T-helper 2 cell treated with Interferon-gamma antibody and Interleukin-4, amounts not matched to agents 5 μg/mL and 100 μg/mL, for 36 hours (primary cell): ENCODE measurements around the gene ANO8.

Experiments used
- DNase-seq: peaks from one replicate; pipeline ENCODE4 v3.0.0; 2021; ENCODE audit warnings: low spot score
- H3K27ac Mint-ChIP-seq: one replicate; pipeline ENCODE4 v1.8.0; 2021; ENCODE audit warnings: mild to moderate bottlenecking, mixed read lengths
- H3K27me3 Mint-ChIP-seq: one replicate; pipeline ENCODE4 v1.8.0; 2021; ENCODE audit warnings: low read depth, mixed read lengths
- H3K36me3 Mint-ChIP-seq: one replicate; pipeline ENCODE4 v1.8.0; 2021; ENCODE audit warnings: low read depth, mixed read lengths
- H3K4me1 Mint-ChIP-seq: one replicate; pipeline ENCODE4 v1.8.0; 2021; ENCODE audit warnings: low read depth, mixed read lengths
- H3K4me3 Mint-ChIP-seq: one replicate; pipeline ENCODE4 v1.8.0; 2022; ENCODE audit warnings: mild to moderate bottlenecking, moderate library complexity, mixed read lengths
- H3K9me3 Mint-ChIP-seq: one replicate; pipeline ENCODE4 v1.8.0; 2021; ENCODE audit warnings: mixed read lengths

ANO8 gene

DNA sequence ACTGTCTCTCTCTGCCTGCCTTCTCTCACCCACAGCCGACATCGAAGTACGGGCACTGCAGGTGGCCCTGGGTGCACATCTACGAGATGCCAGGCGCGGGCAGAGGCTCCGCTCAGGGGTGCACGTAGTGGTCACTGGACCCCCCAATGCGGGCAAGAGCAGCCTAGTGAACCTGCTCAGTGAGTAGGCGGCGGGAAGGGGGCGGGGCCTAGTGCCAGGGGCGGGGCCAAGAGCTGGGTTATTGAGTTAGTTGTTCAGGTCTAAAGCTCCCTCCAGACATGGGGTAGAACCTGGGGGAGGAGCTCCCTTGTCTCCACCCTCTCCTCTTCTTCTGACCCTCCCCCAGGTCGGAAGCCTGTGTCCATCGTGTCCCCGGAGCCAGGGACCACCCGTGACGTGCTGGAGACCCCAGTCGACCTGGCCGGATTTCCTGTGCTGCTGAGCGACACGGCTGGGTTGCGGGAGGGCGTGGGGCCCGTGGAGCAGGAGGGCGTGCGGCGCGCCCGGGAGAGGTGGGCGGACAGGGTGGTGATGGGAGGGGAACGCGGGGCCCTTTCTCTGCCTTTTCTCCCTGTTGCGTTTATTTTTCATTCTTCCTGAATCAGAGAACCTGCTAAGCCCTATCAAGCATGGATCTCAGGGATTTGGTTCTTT, 4.6 kb upstream of the ANO8 start:
- Mint-ChIP-seq H3K4me3 (peak overlapping the region; percentile 62), H3K4me1 (peaks cover 13% of the 10 kb centered on the region), H3K27ac (no peak overlapping the region), H3K36me3 (peaks cover 6% of the 10 kb centered on the region), H3K9me3 (no peaks in the 10 kb centered on the region), H3K27me3 (no peaks in the 10 kb centered on the region)
- no peak for DNase-seq

DNA sequence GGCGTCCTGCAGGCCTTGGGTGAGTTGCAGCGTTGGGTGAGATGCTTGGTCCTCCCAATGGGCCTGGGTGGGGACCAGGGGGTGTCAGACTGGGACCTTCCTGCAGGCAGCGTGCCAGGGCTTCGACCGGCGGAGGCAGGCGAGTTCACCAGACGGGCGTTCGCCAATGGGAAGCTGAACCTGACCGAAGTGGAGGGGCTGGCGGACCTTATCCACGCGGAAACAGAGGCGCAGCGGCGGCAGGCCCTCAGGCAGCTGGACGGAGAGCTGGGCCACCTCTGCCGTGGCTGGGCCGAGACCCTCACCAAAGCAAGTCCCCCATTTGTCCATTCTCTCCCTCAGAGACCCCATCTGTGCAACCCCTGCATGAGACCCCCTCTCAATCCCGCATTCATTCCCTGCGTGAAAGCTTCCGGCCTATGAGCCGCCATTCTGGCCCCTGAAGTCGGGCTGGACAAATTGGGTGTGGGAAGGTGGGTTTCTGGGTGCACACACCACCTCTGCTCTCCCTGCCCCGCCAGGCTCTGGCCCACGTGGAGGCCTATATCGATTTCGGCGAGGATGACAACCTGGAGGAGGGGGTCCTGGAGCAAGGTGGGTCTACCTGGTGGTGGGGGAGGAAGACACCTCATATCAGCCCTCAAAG, 3.9 kb upstream of the ANO8 start:
- no peak for DNase-seq
- Mint-ChIP-seq H3K4me1 (peaks cover 17% of the 10 kb centered on the region), H3K27ac (peak overlapping the region; percentile 86), H3K36me3 (peaks cover 9% of the 10 kb centered on the region), H3K9me3 (no peaks in the 10 kb centered on the region), H3K27me3 (no peaks in the 10 kb centered on the region), H3K4me3 (peak overlapping the region; percentile 83)

DNA sequence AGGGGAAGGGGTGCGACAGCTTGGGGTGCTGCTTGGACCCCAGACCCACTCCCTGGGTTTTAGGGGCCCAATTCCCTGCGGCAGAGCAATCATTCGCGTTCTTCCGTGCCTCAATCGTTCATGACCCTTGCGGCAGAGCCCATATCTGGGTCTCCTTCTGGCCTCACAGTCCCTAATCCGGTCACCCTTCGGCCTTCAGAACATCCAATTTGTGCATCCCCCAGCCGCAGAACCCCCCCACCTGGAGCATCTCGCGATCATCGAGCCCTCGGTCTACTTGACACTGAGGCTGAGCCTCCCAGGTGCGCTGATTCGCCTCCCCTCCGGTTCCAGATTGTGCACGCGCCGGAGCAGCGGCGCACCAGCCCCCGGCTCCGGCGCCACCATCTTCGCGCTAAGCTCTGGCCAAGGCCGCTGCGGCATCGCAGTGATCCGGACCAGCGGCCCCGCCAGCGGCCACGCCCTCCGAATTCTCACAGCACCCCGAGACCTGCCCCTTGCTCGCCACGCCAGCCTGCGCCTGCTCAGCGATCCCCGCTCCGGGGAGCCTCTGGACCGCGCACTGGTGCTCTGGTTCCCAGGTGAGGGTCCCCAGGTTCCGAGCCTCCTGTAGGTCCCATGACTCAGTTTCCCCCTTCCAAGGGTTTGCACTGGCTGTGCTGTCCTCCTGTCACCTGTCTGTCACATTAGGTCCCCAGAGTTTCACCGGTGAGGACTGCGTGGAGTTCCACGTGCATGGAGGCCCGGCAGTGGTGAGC, 3.2 kb upstream of the ANO8 start:
- H3K36me3 Mint-ChIP-seq, result peaks cover 9% of the 10 kb centered on the region
- H3K4me3 Mint-ChIP-seq, result peak overlapping the region; percentile 83
- H3K27me3 Mint-ChIP-seq, result no peaks in the 10 kb centered on the region
- no peaks in the 10 kb centered on the region for H3K9me3 Mint-ChIP-seq
- H3K27ac Mint-ChIP-seq, result peak overlapping the region; percentile 90
- DNase-seq, result peak; percentile 49
- H3K4me1 Mint-ChIP-seq, result peaks cover 21% of the 10 kb centered on the region

DNA sequence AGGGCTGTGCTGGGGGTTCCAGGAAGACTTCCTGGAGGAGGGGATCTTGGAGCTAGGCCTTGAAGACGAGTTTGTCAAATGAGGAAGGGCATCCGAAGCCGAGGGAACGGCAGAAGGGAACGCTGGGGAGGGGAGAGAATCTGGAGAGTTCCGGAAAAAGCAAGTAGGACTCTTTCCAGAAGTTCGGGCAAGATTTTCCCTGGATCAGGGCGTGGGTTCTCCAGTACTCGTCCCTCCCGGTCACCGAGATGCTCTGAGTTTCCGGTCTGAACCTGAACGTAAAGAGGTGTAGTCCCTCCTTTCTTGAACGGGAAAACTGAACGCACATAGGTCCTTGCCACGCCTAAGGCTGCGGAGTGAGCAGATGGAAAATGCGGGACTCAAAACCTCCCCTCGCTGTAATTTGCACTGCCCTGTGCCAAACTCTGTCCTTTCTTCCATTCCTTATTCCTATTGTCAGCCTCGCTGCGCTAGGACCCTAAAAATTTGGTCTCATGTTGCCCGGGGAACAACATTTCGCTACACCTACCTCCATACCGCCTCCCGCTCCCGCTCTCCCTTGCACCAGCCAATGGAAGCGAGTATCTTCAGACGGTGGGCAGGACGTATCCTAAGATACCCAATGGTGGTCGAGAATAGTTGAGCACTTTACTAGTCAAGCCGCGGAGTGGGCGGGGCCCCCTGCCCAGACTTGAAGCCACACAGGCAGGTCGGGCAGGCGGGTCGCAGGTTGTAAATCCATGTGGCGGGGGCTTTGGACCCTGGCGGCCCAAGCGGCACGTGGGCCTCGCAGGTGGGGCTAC, 2.4 kb upstream of the ANO8 start, which contains the start of gene GTPBP3:
Gene GTPBP3, plus strand, starts transcription at position 682 of the 803 bp plus-strand sequence. Its CDS starts 59 bp downstream, at position 741.
- Mint-ChIP-seq H3K4me1 (peaks cover 25% of the 10 kb centered on the region), H3K27me3 (no peaks in the 10 kb centered on the region), H3K9me3 (no peaks in the 10 kb centered on the region), H3K4me3 (peak within 1 kb of the TSS; percentile 83), H3K27ac (peak within 1 kb of the TSS; percentile 90), H3K36me3 (peaks cover 12% of the 10 kb centered on the region)
- DNase-seq, result peak; percentile 97

DNA sequence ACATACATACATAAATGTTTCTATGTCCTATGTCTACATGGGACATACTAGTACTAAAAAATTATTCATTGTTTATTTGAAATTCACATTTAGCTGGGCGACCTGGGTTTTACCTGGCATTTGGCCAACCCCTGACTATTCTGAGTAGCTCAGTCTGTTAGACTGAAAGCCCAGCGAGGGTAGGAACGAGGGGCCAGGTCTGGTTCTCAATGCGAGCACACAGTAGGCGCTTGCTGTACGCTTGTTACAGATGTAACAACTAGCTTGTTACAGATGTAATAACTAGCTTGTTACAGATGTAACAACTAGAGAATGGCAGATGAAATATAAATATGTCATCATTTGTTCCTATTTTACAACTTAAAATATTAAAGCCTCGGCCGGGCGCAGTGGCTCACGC, 920 bp upstream of the ANO8 start:
- peaks cover 25% of the 10 kb centered on the region for H3K4me1 Mint-ChIP-seq
- peaks cover 11% of the 10 kb centered on the region for H3K36me3 Mint-ChIP-seq
- no peaks in the 10 kb centered on the region for H3K9me3 Mint-ChIP-seq
- H3K4me3 Mint-ChIP-seq, result peak overlapping the region; percentile 83
- H3K27ac Mint-ChIP-seq, result no peak overlapping the region
- no peak for DNase-seq
- peaks cover 4% of the 10 kb centered on the region for H3K27me3 Mint-ChIP-seq

DNA sequence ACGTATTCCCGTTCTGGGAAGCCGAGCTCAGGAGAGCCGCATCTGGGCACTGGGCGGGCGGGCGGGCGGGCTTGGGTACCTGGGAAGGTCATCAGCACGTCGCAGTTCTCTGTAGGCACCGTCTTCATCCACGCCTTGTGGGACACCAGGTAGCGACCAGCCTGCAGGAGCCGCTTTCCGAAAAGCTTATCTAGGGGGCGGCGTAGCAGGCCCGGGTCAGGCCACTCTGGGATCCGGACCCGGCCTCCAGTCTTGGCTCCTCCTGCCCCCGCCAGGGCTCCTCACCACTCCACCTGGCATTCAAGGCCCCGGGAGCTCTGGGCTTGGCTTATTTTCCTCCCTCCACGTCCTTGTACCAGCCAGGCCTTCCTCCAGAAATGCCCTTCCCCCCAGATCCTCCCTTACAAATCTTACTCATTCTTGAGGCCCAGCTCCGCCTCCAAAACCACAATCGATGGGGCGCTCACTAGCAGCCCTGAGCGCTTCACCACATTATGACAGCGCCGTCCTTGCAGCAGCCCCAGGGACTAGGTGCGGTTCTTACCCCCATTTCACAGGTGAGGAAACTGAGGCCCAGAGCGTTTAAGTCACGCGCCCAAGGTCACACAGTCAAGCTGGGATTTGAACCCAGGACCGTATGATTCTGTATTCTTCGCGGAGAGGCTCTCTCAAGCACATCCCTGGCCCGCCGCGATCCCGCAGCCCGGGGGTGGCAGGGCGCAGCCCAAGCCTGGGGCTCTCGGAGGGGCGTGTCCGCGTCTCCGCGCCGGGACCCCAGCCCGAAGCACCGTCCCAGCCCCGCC, 843 bp downstream of the ANO8 start:
- DNase-seq, result peak; percentile 78
- H3K36me3 Mint-ChIP-seq, result peaks cover 17% of the 10 kb centered on the region

DNA sequence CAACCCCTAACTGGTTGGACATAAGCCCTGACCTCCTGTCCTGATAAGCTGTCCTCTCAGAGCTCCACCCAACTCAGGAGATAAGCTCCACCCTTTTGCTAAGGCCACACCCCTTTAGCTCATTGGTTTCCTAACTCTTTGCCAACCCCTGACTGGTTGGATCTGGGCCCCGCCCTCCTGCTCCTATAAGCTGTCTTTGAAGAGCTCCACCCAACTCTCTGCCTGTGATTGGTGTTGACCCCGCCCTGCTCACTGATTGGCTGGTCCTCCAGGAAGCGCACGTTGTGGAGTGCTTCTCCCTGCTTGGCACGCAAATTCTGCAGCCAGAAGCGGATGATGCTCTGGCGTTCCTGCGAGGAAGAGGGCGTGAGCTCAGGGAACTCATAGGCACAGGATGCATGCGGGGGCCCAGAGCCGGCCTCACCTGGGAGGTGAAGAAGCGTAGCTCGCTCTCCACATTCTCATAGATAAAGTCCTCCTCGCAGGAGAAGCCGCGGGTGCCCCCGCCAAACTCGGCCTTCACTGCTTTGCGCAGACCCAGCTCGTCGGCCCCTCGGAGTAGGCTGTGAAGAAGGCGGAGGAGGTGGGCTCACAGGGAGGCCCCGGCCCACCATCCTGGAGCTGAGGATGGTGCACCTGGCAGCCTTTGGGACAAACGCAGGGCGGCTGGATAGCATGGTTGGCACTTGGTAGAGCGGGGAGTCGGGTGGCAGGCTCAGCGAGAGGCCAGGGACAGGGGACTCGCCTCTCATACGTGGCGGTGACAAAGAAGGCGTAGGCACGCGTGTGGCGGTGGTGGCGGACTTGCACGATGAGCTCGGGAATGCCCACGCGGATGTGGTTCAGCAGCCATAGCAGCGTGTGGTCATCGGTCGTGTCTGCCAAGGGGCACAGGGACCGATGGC, 1.7 kb downstream of the ANO8 start:
- peak; percentile 49 for DNase-seq
- H3K9me3 Mint-ChIP-seq, result no peaks in the 10 kb centered on the region

More for the DNA sequence above, 843 bp downstream of the ANO8 start:
- Mint-ChIP-seq H3K27me3 (peaks cover 11% of the 10 kb centered on the region), H3K9me3 (no peaks in the 10 kb centered on the region), H3K4me1 (peaks cover 25% of the 10 kb centered on the region), H3K4me3 (peak overlapping the region; percentile 84), H3K27ac (peak overlapping the region; percentile 89)

DNA sequence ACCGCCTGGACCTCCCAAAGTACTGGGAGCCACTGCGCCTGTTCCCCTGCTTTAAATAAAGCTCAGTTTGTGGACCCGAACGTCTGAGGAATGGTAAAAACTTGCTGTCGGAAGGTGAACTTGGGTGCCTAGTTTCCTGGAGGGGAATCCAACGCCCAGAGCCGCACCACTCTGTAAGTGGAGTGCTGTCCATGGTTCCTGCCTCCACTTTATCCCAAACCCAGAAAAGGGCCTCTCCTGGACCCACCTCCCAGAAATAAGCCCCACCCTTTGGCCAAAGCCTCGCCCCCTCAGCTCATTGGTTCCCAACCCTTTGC, 2.3 kb downstream of the ANO8 start:
- Mint-ChIP-seq H3K27me3 (peaks cover 11% of the 10 kb centered on the region), H3K4me3 (no peak overlapping the region), H3K27ac (no peak overlapping the region), H3K36me3 (peaks cover 17% of the 10 kb centered on the region), H3K4me1 (peaks cover 20% of the 10 kb centered on the region), H3K9me3 (no peaks in the 10 kb centered on the region)
- no peak for DNase-seq

More for the DNA sequence above, 1.7 kb downstream of the ANO8 start:
- Mint-ChIP-seq H3K4me3 (peak overlapping the region; percentile 49), H3K4me1 (peaks cover 20% of the 10 kb centered on the region), H3K27ac (peak overlapping the region; percentile 52), H3K27me3 (peaks cover 11% of the 10 kb centered on the region), H3K36me3 (peaks cover 17% of the 10 kb centered on the region)

DNA sequence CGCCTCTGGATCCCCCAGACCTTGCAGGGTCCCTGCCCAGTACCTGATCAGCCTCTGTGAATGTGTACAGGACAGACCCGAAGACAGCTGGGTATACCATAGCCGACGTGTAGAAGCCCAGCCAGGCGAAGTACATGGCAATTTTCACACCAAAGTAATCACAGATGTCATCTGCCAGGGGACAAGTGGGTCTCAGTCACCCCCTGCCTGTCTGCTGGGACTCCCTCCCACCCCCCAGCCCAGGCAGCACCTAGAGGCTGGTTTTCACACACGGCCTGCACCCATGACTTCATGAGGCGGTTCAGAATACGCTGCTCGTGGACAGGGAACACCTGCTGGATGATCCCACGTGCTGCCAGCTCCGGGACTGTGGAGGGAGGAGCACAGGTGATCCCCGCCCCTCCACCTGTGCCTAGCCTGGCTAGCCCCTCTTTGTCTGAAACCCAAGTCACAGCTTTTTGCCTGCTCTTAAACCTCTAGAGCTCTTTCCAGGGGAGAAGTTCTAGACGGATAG, 3.6 kb downstream of the ANO8 start:
- Mint-ChIP-seq H3K27me3 (peaks cover 11% of the 10 kb centered on the region), H3K4me1 (peaks cover 17% of the 10 kb centered on the region), H3K36me3 (peaks cover 17% of the 10 kb centered on the region), H3K9me3 (no peaks in the 10 kb centered on the region), H3K4me3 (no peak overlapping the region), H3K27ac (no peak overlapping the region)
- DNase-seq, result no peak

DNA sequence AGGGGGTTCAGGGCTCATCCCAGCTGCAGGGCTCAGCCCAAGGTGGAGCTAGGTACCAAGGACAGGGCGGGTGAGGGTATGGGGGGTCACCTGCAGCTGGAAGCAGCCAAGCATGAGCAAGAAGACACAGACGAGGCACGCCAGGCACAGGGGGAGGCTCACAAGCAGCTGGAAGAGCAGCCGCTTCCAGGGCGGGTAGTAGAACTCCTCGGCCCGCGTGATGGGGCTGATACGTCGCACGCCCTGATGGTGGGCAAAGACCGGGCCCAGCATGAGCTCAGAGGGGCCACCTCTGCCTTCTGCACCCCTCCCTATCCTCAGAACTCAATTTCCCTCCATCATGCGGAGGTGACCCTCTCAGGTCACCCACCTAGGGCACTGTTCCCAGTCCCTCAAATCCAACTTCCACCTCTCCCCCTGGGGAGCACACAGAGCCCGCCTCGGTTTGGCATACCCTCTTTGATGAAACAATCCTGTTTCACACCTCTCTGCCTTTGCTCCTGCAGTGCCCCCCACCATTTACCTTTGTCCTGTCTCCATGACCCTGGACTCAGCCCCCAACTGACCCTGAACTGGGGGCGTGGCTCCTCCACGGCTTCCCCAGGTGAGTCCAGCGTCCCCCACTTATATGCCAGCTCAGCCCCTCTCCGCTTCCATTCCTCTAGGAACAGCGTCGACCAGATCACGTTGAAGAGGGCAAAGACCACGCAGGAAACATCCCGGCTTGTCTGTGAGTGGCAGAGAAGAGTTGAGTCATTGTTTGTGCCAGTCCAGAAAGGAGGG, 4.2 kb downstream of the ANO8 start:
- H3K4me1 Mint-ChIP-seq, result peaks cover 17% of the 10 kb centered on the region
- H3K4me3 Mint-ChIP-seq, result peak overlapping the region; percentile 26
- H3K27ac Mint-ChIP-seq, result no peak overlapping the region

DNA sequence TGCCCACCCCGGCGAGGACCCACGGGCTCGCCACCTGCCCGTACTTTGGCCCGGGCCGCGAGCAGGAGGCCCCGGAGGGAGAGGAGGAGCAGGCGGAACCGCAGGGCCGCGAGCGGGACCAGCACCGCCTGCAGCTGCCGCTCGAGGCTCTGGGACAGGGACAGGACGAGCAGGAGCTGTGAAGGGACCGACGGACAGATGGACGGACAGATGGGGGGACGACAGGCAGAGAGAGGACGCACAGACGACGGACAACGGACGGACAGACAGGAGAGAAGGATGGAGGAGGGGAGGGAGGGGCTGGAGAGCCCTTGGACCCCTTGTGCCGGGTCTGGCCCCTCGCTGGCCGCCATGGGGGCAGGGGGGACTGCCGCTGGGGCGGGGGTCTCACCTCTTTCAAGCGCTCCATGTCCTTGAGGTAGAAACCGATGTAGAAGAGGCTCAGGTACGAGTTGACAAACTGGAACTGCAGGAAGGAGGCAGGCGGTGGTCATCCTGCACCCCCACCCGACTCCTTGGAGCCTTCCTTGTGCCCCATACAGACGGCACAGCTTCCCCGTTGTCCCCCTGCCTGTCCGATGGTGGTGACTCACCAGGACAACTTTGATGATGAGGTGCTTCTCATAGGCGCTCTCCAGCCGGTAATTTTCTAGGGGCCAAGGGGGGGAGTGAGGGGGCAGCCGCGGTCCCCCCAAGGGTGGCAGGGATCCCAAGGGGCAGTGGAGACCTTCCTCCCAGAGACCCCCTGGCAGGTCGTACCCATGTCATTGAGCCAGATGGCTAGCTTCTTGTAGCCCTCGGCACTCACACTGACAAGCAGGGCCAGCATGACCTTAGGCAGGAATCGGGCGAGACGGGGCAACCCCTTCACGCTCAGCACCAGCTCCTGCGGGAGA, 5.0 kb downstream of the ANO8 start:
- DNase-seq, result no peak
- H3K9me3 Mint-ChIP-seq, result no peaks in the 10 kb centered on the region
- H3K36me3 Mint-ChIP-seq, result peaks cover 17% of the 10 kb centered on the region
- H3K27me3 Mint-ChIP-seq, result peaks cover 11% of the 10 kb centered on the region
- H3K27ac Mint-ChIP-seq, result no peak overlapping the region
- H3K4me3 Mint-ChIP-seq, result peak overlapping the region; percentile 42
- peaks cover 12% of the 10 kb centered on the region for H3K4me1 Mint-ChIP-seq

More for the DNA sequence above, 4.2 kb downstream of the ANO8 start:
- Mint-ChIP-seq H3K9me3 (no peaks in the 10 kb centered on the region), H3K27me3 (peaks cover 11% of the 10 kb centered on the region), H3K36me3 (peaks cover 17% of the 10 kb centered on the region)
- DNase-seq, result no peak
